HG03432 (cell line): Measurements from ENCODE around the gene SLAIN2.
"Not testable (repeated sequence)": the region's sequence is repeated elsewhere in the genome, so short reads cannot be mapped to it uniquely, and the experiment has no call there.

ENCODE experiments used
- ATAC-seq: cut with Tn5 transposase; IDR thresholded peaks from one replicate; pipeline ENCODE4 v1.9.1; 2021; ENCODE audit warnings: mild to moderate bottlenecking, moderate library complexity; ENCODE audit not compliant: unreplicated experiment

SLAIN2 gene

GRCh38 chr4:48431401-48431800 is 90.1 kb downstream of the SLAIN2 start:
- no peak for ATAC-seq

DNA sequence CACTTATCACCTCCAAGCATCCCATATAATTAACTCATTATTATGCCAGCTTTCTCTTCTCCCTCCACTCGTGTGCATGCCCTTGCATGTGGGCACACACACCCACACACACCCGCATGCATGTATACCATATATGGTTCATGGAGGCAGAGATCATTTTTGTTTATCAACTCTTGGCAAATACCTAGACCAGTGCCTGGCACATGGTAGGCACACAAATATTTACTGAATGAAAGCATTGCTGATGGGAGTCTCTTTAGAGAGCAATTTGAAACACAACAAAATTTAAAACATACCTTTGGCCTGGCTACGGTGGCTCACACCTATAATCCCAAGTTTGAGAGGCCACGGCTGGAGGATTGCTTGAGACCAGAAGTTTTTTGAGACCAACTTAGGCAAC is 90.7 kb downstream of the SLAIN2 start:
- no peak for ATAC-seq

DNA sequence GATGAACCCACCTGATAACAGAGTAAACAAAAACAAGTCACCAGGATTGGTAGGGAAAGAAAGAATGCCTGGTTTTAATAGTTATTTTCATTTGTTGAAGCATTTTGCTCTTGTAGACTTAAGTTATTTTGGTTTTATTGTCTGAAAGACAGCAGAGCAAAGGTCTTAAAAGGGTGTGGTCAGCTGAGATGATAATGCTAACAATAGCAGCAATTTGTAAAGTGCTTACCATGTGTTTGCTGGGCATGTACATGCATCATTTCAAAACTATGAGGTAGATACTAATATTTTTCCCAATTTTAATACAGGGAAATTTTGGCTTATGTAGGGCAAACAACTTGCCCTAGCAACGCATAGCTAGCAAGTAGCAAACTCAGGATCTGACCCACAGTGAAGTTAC is 95.0 kb downstream of the SLAIN2 start:
- ATAC-seq: no peak

- no peak for ATAC-seq
Measured at GRCh38 chr4:48439988-48440387, 98.7 kb downstream of the SLAIN2 start.

DNA sequence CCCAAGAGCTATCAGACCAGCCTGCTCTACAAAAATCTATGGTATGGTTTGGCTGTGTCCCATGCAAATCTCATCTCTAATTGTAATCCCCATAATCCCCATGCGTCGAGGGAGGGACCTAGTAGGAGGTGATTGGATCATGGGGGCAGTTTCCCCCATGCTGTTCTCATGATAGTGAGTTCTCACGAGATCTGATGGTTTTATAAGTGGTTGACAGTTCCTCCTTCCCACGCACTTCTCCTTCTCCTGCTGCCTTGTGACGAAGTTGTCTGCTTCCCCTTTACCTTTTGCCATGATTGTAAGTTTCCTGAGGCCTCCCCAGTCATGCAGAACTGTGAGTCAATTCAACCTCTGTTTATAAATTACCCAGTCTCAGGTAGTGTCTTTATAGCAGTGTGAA is 99.6 kb downstream of the SLAIN2 start:
- not testable (repeated sequence) for ATAC-seq

DNA sequence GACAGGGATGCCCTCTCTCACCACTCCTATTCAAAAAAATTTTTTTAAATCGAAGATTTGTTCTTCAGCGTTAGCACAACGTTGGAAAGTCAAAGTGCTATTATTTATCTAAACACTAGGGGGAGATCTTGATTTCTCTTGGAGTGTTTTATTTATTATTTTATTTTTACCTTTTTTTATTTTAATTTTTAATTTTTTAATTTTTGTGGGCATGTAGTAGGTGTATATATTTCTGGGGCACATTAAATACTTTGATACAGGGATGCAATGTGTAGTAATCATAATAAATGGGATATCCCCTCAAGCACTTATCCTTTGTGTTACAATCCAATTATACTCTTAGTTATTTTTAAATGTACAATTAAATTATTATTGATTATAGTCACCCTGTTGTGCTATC is 104.4 kb downstream of the SLAIN2 start:
- no peak for ATAC-seq

GRCh38 chr4:48446642-48447041 is 105.3 kb downstream of the SLAIN2 start:
- no peak for ATAC-seq

DNA sequence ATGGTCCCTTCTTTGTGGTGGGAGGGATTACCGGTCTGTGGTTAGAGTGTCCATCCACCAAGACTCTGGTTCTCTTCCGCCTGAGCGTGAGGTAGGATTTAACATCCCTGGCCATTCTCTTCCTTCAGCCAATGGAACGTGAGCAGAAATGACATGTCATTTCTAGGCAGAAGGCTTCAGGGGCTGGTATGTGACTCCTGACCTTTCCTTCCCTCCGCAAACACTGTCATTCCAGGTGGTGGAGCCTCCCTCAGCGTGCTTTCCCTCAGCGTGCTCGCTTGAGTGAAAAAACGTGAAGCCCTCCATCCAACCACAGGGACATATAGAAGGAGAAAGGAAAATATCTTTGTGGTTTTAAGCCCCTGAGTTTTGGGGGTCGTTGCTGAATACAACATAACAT is 107.8 kb downstream of the SLAIN2 start:
- ATAC-seq: no peak

DNA sequence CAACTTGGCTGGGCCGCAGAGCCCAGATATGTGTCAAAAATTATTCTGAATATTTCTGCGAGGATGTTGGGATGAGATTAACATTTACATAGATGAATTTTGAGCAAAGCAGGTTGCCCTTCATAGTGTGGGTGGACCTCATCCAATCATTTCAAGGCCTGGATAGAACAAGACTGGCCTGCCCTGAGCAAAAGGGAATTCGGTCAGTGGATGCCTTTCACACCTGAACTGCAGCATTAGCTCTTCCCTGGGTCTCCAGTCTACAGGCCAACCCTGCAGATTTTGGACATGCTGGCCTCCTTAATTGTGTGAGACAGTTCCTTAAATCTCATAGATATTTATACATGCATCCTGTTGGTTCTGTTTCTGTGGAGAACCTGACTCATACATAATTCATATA is 109.4 kb downstream of the SLAIN2 start:
- no peak for ATAC-seq

DNA sequence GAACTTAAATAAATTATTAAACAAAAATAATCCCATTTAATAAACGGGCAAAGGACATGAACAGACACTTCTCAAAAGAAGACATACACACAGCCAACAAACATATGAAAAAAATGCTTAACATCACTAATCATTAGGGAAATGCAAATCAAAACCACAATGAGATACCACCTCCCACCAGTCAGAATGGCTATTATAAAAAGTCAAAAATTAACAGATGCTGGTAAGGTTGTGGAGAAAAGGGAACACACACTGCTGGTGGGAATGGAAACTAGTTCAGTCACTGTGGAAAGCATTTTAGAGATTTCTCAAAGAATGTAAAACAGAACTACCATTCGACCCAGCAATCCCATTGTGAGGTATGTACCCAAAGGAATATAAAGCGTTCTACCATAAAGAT is 110.3 kb downstream of the SLAIN2 start:
- ATAC-seq: not testable (repeated sequence)

- ATAC-seq: no peak
Measured at GRCh38 chr4:48454591-48454990, 113.3 kb downstream of the SLAIN2 start.

DNA sequence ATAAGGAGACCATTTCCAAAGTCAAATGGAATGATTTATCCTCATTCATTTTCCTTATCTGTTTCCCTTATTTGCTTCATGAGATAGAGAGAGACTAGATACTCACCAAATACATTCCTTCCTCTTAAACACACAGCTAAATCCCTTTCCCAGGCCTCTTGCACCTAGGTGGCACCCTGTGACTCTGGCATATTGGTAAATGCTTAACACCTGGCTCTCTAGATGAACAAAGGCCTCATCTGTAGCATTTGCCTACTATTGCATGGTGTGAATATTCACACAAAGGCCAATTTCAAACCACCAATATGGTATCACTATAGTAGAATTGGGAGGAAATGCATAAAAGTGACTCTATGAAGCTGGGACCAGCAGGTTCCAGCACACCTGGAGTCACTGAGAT is 119.7 kb downstream of the SLAIN2 start:
- no peak for ATAC-seq

DNA sequence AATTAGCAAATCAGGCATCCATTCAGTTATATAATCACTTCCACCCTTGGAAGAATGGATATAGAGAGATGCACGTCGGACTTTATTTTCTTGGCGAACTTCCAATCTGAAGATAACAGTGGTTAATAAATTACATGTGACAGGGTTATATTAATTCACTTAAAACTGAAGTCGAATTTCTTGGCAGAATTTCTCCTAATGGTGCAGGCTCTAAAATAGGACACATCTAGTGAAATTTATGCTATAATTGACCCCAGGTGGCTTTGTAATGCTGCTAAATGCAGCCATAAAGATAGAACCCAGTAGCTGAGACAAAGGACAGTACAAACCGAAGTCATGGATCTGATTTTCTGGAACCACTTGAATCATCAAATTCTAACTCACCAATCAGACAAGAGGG is 121.0 kb downstream of the SLAIN2 start:
- no peak for ATAC-seq

GRCh38 chr4:48467442-48467841 is 126.1 kb downstream of the SLAIN2 start:
- ATAC-seq: no peak

DNA sequence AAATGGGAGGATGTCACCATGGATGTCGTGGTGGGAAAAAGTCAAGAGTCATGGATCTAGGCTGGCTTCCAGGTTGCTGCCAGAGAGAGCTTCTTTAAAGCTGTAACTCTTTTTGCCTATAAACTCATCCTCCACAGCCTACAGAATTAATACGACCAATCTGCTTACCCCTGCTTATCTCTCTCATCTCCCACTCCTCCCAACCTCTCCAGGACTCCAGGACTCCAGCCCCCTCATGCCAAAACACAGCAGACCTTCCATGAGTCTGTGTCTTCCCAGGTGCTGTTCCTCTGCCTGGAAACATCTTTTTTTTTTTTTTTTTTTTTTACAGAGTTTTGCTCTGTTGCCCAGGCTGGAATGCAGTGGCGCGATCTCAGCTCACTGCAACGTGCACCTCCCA is 126.6 kb downstream of the SLAIN2 start:
- no peak for ATAC-seq

GRCh38 chr4:48470137-48470536 is 128.8 kb downstream of the SLAIN2 start:
- no peak for ATAC-seq

DNA sequence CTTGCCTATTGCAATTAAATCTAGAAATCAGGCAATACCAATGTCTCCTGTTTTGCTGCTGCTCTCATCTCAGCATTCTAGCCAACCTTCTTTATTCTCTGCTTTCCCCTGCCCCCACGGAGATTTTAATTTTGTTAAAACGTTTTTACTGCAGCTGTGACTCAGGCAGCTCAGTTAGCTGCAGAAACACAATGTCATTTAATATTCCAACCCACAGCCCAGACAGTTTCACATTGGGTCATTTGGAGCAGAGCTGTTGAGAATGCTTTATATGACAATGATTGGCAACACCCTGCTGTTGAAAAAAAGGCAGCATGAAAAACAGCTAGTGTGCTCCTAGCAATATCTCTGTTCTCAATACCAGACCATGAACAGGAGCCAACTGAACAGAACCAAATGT is 129.2 kb downstream of the SLAIN2 start:
- no peak for ATAC-seq

DNA sequence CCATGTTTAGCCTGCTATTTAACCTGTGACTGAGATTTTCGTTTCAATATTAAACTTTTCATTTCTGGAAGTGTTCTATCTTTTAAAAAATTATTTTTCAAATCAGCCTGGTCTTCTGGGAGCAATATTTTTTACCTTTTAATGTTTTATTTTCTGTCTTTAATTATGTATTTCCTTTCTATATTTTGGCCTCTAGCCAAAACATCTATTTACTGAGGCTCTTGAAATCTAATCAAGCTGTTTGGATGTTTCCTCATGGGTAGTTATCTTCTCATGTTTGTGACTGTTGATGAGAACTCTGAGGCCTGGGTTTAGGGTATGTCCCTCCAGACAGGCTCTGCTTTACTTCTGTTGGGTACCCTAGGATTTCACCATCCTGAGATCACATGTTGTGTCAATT is 131.5 kb downstream of the SLAIN2 start:
- no peak for ATAC-seq

GRCh38 chr4:48475770-48476169 is 134.4 kb downstream of the SLAIN2 start:
- no peak for ATAC-seq
